GM21381 (cell line): Measurements from ENCODE around the gene HNRNPA3.

ENCODE experiments used
- ATAC-seq: cut with Tn5 transposase; IDR thresholded peaks from one replicate; pipeline ENCODE4 v1.9.1; 2021; ENCODE audit warnings: mild to moderate bottlenecking, moderate library complexity; ENCODE audit not compliant: unreplicated experiment

The HNRNPA3 gene

GRCh38 chr2:177271981-177272666 lies 59.5 kb downstream of the HNRNPA3 start:
- ATAC-seq: no peak

DNA sequence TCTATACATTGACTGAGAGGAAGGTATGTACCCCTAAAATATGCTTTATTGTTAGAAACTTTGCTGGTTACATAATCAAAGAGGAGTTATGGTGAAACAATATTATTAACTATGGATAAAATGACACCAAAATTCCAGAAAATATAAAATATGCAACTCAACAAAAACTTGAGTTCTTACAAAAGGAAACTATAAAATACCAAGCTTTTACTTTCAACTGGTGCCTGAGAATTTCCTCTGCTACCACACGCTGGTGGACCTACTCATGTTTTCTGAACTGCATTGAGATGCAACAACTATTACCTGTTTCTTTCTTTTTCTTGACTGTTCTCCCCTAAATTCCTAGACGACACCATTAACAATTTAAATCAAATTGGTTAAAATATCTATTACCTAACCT lies 60.2 kb downstream of the HNRNPA3 start:
- ATAC-seq: no peak

DNA sequence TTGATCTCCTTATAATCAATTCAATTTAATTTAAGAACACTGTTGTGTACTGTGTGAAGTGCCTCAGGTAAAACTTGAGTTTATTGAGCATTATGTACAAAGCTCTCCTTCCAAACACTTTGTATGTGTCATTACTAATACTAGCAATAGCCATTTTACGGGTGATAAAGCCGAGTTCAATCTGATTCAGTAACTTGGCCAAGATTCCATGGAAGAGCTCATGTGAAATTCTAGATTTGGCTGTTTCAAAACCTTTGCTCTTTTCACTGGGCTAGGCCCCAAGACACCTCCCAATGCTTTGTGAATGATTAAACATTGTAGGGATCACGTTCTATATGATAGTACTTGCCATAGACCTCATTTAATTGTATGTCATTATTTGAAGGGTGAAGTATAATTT lies 60.8 kb downstream of the HNRNPA3 start:
- ATAC-seq: no peak
